ENCODE measurements around the gene PRKAR1A.

- TF ChIP-seq CTCF (IDR thresholded peaks at IDR 0.05) = peak in 2 of 3 donors; percentile 7 to 9
- TF ChIP-seq POLR2A (IDR thresholded peaks at IDR 0.05) = no peak
Measured at GRCh38 chr17:68511254-68511670, 968 bp upstream of the PRKAR1A start.

Data from breast epithelium (tissue), 3 donors.